Panc1 (cell line): Measurements from ENCODE around the gene C11orf54.

Source experiments
- POLR2AphosphoS5 ChIP-seq: IDR thresholded peaks from 2 replicates; pipeline ENCODE4 v1.6.1; 2012; ENCODE audit warnings: mild to moderate bottlenecking, low read depth, low read length, moderate library complexity
- REST ChIP-seq, 2 experiments: IDR thresholded peaks; 2 replicates each; pipeline ENCODE4 v1.6.1; 2011 to 2012; ENCODE audit warnings: low read depth in 2 of 2, control low read depth in 1 of 2, low read length in 1 of 2, mild to moderate bottlenecking in 1 of 2, moderate library complexity in 1 of 2; ENCODE audit not compliant: insufficient read depth in 1 of 2
- TF ChIP-seq, protein P1 (sequence below): fragments of 450-650 bp; IDR thresholded peaks from 2 replicates; pipeline ENCODE4 v1.5.1; 2017; ENCODE audit warnings: mild to moderate bottlenecking

- TF ChIP-seq, protein P1, sequence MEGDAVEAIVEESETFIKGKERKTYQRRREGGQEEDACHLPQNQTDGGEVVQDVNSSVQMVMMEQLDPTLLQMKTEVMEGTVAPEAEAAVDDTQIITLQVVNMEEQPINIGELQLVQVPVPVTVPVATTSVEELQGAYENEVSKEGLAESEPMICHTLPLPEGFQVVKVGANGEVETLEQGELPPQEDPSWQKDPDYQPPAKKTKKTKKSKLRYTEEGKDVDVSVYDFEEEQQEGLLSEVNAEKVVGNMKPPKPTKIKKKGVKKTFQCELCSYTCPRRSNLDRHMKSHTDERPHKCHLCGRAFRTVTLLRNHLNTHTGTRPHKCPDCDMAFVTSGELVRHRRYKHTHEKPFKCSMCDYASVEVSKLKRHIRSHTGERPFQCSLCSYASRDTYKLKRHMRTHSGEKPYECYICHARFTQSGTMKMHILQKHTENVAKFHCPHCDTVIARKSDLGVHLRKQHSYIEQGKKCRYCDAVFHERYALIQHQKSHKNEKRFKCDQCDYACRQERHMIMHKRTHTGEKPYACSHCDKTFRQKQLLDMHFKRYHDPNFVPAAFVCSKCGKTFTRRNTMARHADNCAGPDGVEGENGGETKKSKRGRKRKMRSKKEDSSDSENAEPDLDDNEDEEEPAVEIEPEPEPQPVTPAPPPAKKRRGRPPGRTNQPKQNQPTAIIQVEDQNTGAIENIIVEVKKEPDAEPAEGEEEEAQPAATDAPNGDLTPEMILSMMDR: no peak
- TF ChIP-seq POLR2AphosphoS5 (no peak), REST (IDR thresholded peaks at IDR 0.05; ENCODE audit: insufficient read depth in 1 of 2, low read depth in 2 of 2, low read length in 1 of 2) (no peak)
These were observed 25.6 kb upstream of the C11orf54 start for GRCh38 chr11:93715797-93716396.
